Measurements from ENCODE around the gene ZNF692.
A peak's percentile ranks its signal among the peaks of the same experiment; 100 is the strongest.

The ZNF692 gene

DNA sequence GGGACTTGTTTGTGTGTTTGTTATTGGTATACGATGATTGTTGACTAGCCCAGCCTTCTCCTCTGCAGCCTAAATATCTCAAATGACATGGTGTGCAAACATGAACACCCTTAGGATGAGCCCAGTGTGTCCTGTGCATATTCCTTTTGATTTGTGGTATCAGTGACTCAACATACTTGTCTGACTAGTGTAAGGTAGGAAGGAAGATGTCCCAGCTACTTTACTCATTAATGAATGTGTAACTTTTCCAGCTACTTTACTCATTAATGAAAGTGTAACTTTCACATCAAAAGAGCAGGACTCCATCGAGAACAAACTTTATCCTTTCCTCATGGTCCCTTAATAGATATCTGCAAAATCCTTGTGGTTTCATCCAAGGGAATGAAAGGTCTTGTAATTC, 2.7 kb upstream of the ZNF692 start:
- no peak for ATAC-seq
- peak overlapping the region; percentile 83 for H3K4me3 Mint-ChIP-seq
- H3K36me3 Mint-ChIP-seq (ENCODE audit: low read depth) = peaks cover 7% of the 10 kb centered on the region
- H3K27me3 Mint-ChIP-seq = no peaks in the 10 kb centered on the region
- H3K9me3 Mint-ChIP-seq = no peaks in the 10 kb centered on the region
- H3K27ac Mint-ChIP-seq = peak overlapping the region; percentile 21
- no peak for DNase-seq
- H3K4me1 Mint-ChIP-seq = peaks cover 41% of the 10 kb centered on the region

DNA sequence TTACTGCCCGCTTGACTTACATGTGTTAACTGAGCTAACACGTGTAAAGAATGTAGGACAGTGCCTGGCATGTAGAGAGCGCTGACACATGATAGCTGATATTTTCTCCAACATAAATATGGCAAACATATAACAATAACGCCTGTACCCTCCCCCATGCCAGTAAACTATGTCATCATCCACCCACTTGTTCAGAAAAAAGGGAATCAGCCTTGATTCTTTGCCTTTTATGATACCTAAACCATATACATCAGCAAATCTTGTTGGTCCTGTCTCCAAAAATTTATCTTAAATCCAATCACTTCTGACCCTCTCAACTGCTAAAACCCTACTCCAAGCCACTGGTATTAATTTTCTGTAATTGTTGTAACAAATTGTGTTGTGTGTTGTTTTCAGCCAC, 1.1 kb upstream of the ZNF692 start:
- H3K36me3 Mint-ChIP-seq (ENCODE audit: low read depth) = peaks cover 18% of the 10 kb centered on the region
- peaks cover 41% of the 10 kb centered on the region for H3K4me1 Mint-ChIP-seq
- H3K27ac Mint-ChIP-seq = peak overlapping the region; percentile 97
- H3K27me3 Mint-ChIP-seq = no peaks in the 10 kb centered on the region
- ATAC-seq (no peak), DNase-seq (no peak)
- H3K9me3 Mint-ChIP-seq = no peaks in the 10 kb centered on the region
- H3K4me3 Mint-ChIP-seq = peak overlapping the region; percentile 95

DNA sequence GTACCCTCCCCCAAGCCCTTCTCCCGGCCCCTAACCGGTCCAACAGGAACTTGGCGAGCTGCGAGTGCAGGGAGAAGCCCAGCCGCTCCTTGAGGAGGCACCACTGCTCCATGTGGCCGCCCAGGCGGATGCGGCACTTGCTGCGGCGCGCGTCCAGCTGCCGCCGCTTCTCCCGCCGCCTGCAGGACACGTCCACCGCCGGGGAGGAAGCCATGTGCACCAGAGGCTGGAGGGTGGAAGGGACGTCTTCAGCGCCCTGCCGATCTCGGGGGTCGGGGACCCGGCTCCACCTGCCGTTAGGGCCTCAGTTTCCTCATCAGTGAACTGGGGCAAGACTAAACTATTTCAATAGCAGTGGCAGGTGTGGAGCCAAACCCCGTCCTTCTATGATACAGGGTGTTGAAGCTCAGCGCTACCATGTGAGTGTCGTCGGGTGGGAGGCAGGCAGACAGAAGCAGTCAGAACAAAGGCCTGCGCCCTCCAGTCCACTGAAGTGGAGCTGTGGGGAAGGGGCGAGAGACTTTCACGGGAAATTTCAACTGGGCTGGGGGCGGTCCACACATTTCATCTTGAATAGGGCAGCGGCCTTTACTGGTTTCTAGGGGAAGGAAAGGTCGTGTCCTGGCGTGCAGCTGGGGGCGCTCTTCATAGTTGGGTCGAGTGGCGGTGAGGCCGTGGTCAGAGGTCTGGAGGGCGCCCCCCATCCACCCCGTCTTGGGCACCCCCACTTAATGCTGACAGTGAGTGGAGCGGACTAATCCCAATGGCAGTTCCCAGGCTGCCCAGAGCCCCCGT, 592 bp downstream of the ZNF692 start:
- ATAC-seq = peak; percentile 47
- H3K4me1 Mint-ChIP-seq = peaks cover 32% of the 10 kb centered on the region
- H3K27me3 Mint-ChIP-seq = no peaks in the 10 kb centered on the region
- H3K4me3 Mint-ChIP-seq = peak overlapping the region; percentile 95
- DNase-seq = peak; percentile 46
- H3K36me3 Mint-ChIP-seq (ENCODE audit: low read depth) = peaks cover 29% of the 10 kb centered on the region
- H3K27ac Mint-ChIP-seq = peak overlapping the region; percentile 97
- no peaks in the 10 kb centered on the region for H3K9me3 Mint-ChIP-seq

DNA sequence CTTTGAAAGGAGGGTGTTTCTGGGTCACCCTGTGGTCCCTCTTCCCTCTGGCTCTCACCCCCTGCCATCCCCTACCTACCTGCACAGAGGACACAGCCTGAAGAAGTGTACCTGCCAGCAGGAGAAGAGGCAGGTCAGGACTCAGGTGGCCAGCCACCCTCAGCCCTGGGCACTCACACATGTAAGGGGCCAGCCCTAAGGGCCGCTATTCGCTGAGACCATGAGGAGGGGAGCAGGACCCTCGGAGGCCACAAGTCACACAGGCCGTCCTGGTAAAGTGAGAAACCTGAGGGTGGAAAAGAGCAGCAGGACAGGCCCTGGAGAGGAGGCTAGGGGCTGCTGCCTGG, 1.2 kb downstream of the ZNF692 start:
- Mint-ChIP-seq H3K27ac (peak overlapping the region; percentile 97), H3K4me1 (peaks cover 28% of the 10 kb centered on the region), H3K4me3 (peak overlapping the region; percentile 95), H3K36me3 (ENCODE audit: low read depth) (peaks cover 29% of the 10 kb centered on the region), H3K27me3 (no peaks in the 10 kb centered on the region), H3K9me3 (no peaks in the 10 kb centered on the region)
- ATAC-seq (no peak), DNase-seq (no peak)

DNA sequence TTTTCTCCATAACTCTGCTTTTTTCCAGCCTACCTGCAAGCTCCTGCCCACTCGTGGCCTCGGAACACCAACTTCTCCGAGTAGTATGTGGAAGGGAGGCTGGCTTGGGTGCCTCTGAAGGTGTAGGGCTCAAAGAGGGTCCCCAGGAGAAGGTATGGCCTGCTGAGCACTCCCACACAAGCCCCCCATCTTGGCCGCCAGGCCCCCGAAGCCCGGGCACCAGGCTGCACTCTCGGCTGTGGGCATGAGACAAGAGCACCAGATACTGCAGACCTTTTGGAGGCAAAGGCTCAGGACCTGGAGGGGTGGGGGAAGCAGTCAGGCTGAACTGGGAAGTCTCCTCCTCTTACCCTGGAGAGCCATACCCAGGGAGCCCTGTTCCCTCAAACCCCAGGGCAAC, 1.7 kb downstream of the ZNF692 start:
- DNase-seq (no peak), ATAC-seq (no peak)
- Mint-ChIP-seq H3K27ac (peak overlapping the region; percentile 97), H3K9me3 (no peaks in the 10 kb centered on the region), H3K27me3 (no peaks in the 10 kb centered on the region), H3K36me3 (ENCODE audit: low read depth) (peaks cover 29% of the 10 kb centered on the region), H3K4me1 (peaks cover 23% of the 10 kb centered on the region), H3K4me3 (peak overlapping the region; percentile 95)

DNA sequence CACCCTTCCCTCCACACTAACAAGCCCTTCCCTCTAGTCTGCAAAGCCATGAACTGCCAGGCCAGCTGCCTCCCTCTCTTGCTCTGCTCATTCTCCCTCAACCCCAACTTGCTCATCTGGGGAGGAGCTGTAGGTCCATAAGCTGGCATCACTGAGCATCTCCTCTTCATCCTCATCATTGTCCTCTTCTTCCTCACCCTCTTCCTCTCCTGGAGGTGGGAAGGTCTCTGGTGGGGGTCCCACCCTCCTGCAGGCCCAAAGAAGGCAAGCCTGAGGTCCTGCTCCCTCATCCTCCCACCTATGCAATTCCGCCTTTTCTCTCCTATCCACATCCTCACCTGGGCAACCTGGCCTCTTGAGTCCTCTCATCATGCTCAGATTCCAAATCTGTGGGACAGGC, 2.7 kb downstream of the ZNF692 start:
- ATAC-seq = no peak
- Mint-ChIP-seq H3K4me1 (peaks cover 17% of the 10 kb centered on the region), H3K36me3 (ENCODE audit: low read depth) (peaks cover 29% of the 10 kb centered on the region), H3K27ac (peak overlapping the region; percentile 15), H3K4me3 (peak overlapping the region; percentile 95), H3K27me3 (no peaks in the 10 kb centered on the region), H3K9me3 (no peaks in the 10 kb centered on the region)
- no peak for DNase-seq

DNA sequence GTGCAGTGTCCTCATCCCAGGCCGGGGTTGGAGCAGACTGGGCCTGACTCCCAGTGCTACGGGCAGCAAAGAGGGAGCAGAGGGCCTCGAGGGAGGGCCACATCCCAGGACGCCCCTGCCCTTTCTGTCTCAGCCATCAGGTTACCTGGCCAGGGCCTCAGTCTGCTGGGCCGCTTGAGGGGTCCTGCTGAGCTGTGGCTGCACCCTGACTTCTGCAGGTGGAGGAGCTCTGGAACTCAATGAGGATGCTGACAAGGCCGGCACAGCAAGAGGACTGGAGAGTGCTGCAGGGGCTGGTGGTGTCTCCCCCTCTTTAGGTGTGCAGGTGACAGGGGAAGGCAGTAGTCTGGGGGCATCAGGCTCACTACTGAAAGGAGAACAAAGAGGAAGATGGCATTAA, 3.3 kb downstream of the ZNF692 start:
- peaks cover 17% of the 10 kb centered on the region for H3K4me1 Mint-ChIP-seq
- H3K9me3 Mint-ChIP-seq = no peaks in the 10 kb centered on the region
- peak overlapping the region; percentile 24 for H3K27ac Mint-ChIP-seq
- no peak overlapping the region for H3K4me3 Mint-ChIP-seq
- no peaks in the 10 kb centered on the region for H3K27me3 Mint-ChIP-seq
- ATAC-seq = no peak
- DNase-seq = no peak
- H3K36me3 Mint-ChIP-seq (ENCODE audit: low read depth) = peaks cover 29% of the 10 kb centered on the region

DNA sequence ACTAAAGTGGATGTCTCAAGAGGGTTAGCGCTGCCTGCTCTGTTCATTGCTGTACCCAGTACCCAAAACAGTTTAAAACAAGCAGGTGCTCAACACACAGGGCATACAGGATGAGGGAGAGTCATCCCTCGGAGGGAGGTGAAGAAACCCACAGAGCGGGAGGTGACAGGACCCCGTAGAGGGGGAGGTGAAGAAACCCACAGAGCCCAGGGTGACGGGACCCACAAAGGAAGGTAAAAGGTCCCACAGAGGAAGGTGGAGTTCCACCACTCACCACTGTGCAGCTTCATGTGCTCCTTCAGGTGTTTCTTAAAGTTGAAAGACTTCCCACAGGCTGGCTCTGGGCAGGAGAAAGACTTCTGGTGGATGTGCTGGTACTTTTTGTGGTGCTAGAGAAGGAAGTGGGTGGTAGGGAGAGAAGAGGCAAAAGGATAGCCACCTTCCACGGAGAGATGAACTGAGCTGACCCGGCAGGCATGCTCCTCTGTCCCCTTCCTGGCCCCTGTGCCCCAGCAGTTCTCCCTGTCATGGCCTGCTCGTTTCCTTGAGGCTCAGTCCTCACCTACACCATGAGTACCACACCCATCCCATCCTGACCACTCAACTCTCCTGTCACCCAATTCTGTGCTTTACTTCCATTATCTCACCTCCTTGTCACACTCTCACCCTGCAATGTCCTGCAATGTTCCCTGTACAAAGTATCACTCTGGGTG, 5.1 kb downstream of the ZNF692 start:
- no peaks in the 10 kb centered on the region for H3K27me3 Mint-ChIP-seq
- ATAC-seq (peak; percentile 38), DNase-seq (no peak)
- H3K27ac Mint-ChIP-seq = no peak overlapping the region
- H3K36me3 Mint-ChIP-seq (ENCODE audit: low read depth) = peaks cover 32% of the 10 kb centered on the region
- H3K4me1 Mint-ChIP-seq = peaks cover 3% of the 10 kb centered on the region
- H3K4me3 Mint-ChIP-seq = peak overlapping the region; percentile 25
- H3K9me3 Mint-ChIP-seq = no peaks in the 10 kb centered on the region

DNA sequence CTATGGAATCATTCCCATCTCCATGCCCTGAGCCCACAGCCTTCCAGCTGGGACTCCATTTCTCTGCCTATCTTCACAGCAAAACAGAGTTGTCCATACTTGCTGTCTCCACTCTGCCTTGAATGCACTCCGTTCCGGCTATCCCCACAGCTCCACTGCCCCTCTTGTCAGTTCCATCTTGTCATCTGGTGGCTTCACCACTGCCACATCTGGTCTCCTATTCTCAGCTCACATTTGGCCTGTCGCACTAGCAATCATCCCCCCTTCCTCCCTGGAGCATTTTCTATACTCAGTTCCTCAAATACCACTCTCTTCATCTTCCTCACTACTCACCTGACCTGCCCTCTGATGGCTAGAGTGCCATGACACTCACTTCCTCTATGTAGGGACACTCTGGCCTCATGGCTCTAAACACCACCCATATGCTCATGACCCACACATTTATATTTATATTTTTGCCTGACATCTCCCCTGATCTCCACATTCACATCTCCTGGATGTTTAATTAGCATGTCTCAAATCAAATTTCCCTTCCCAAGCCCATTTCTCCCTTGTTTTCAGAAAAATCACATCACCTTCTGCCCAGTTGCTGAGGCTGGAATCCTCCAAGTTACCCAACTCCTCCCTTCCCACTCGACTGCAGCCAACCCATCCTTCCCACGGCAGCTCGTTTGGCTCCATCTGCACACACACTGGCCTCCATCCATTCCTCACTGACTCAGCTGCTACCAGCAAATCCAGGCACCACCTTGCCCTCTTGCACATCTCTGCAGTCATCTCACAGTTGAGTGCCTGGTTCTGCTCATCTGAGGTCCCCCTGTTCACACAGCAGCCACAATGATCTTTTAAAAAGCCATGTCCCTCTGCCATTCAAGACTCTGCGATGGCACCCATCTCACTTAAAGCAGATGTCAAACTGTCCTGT, 6.1 kb downstream of the ZNF692 start:
- ATAC-seq (no peak), DNase-seq (no peak)
- Mint-ChIP-seq H3K4me1 (no peaks in the 10 kb centered on the region), H3K36me3 (ENCODE audit: low read depth) (peaks cover 37% of the 10 kb centered on the region), H3K4me3 (no peak overlapping the region), H3K27ac (no peak overlapping the region), H3K27me3 (no peaks in the 10 kb centered on the region), H3K9me3 (no peaks in the 10 kb centered on the region)

DNA sequence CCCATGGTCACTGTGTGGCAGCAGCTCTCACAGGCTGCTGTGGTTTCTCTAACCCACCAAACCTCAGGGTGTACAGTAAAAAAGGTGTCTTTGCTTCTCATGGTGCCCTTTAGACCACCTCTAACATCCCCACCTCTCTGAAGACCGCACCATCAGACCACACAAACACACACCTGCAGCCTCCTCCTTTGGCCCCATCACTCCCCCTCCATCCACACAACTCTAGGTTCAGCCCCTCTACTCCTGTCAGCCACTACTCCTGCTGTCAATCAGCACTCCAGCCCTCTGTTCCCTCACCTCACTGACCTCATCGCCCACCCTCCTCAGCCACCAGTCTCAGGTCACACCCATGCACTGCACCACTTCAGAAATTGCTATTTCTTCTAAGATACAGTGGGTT, 7.5 kb downstream of the ZNF692 start:
- Mint-ChIP-seq H3K9me3 (no peaks in the 10 kb centered on the region), H3K4me1 (no peaks in the 10 kb centered on the region), H3K27me3 (no peaks in the 10 kb centered on the region), H3K4me3 (no peak overlapping the region), H3K36me3 (ENCODE audit: low read depth) (peaks cover 38% of the 10 kb centered on the region), H3K27ac (peak overlapping the region; percentile 31)
- ATAC-seq = peak; percentile 12
- DNase-seq = no peak

DNA sequence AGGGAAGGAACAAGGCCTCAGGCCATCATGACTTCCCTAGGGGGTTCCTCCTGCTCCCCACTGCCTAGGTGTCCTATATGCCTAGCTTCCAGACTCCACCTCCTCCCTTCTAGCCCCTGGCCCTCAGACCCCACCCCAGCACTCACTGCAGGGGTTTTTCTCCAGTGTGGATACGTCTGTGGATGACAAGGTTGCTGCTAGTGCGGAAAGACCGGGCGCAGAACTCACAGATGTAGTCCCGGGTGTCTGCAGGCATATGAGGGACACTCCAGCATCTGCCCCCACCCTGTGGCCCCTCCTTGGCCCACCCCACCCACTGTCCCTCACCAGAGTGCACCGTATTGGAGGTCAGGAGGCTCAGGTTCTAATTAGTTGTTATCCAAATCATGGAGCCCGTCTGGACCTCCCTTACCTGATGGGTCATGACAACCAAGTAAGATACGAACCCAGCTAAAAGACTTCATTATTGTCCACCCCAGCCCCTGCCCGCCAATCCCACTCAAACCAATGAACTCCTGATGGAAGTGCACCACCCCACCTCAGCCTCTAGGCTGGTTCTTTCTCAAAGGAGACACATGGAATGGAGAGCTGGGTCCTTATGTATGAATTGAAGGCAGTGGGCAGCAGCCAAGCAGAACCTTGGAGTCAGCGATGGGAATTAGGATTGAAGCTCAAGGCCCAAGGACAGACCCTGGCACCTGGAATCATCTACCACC, 8.2 kb downstream of the ZNF692 start:
- DNase-seq (no peak), ATAC-seq (no peak)
- Mint-ChIP-seq H3K9me3 (no peaks in the 10 kb centered on the region), H3K4me1 (no peaks in the 10 kb centered on the region), H3K27ac (peak overlapping the region; percentile 31), H3K4me3 (no peak overlapping the region), H3K27me3 (no peaks in the 10 kb centered on the region), H3K36me3 (ENCODE audit: low read depth) (peaks cover 34% of the 10 kb centered on the region)

DNA sequence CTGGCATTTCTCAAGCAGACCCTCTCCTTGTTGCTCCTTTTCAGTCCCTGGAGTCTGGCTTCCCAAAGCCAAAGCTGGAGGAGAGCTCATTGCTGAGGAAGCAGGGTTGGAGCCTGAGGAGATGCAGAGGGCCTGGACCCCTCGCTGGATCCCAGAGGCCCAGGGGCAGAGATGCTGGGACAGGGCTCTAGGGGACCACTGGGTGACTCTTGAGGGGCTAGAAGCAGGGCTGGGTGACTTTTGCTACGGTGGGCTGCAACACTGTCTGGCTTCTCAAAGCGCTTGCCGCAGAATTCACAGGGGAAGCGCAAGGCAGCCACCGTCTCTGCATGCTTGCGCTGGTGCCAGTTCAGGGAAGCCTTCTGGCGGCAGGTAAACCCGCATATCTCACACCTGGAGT, 8.8 kb downstream of the ZNF692 start:
- no peaks in the 10 kb centered on the region for H3K4me1 Mint-ChIP-seq
- H3K4me3 Mint-ChIP-seq = no peak overlapping the region
- no peaks in the 10 kb centered on the region for H3K27me3 Mint-ChIP-seq
- ATAC-seq = no peak
- H3K9me3 Mint-ChIP-seq = no peaks in the 10 kb centered on the region
- no peak for DNase-seq
- H3K36me3 Mint-ChIP-seq (ENCODE audit: low read depth) = peaks cover 32% of the 10 kb centered on the region
- peak overlapping the region; percentile 49 for H3K27ac Mint-ChIP-seq

DNA sequence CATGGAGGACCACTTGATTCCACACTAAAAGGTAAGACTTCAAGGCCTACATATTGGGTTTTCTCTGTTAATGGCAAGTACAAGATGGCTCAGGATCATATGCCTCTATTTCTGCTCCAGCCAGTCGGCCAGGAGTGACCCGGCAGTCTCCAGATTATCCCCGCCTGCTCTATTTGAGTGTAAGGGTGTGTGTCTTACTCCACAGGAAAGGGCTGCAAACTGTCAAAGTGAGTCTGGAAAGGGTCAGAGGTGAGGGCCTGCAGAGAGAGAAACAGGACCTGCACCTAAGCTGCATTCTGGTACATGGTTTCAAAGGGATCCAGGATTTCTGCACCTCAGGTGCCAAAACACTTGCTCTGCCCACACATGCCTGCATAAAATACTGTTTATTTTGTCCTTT, 9.2 kb downstream of the ZNF692 start:
- no peaks in the 10 kb centered on the region for H3K9me3 Mint-ChIP-seq
- DNase-seq (no peak), ATAC-seq (no peak)
- H3K4me1 Mint-ChIP-seq = no peaks in the 10 kb centered on the region
- peak overlapping the region; percentile 49 for H3K27ac Mint-ChIP-seq
- H3K4me3 Mint-ChIP-seq = no peak overlapping the region
- H3K27me3 Mint-ChIP-seq = no peaks in the 10 kb centered on the region
- H3K36me3 Mint-ChIP-seq (ENCODE audit: low read depth) = peaks cover 27% of the 10 kb centered on the region

DNA sequence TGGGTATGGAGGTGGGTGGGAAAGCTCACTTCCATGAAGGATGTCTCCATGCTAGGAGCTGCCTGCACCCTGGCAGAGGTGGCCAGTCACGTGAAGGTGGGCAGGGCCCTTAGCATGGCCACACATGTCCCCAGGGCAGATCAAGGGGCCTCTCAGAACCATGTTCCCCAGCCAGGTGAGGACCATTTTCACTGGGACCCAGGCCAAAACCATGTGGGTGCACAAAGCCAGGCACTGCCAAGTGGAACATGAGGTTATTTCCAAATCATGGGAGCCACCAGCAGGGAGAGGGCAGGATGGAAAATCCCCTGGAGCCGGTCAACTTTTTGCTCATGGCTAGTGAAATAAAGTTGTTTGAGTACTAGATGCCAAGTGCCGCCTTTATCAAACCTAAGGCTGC, 9.7 kb downstream of the ZNF692 start:
- ATAC-seq (no peak), DNase-seq (no peak)
- Mint-ChIP-seq H3K27ac (no peak overlapping the region), H3K4me1 (no peaks in the 10 kb centered on the region), H3K4me3 (no peak overlapping the region), H3K27me3 (no peaks in the 10 kb centered on the region), H3K36me3 (ENCODE audit: low read depth) (peaks cover 28% of the 10 kb centered on the region), H3K9me3 (no peaks in the 10 kb centered on the region)
